HepG2 (cell line): ENCODE measurements around the gene PTPRM.

Experiments used
- ARNT ChIP-seq: fragments of 450-650 bp; IDR thresholded peaks from 2 replicates; pipeline ENCODE4 v1.6.1; 2017
- CBFB ChIP-seq: sonication (generic); formaldehyde crosslinking; IDR thresholded peaks from 2 replicates; pipeline ENCODE4 v1.4.0; 2020; ENCODE audit warnings: missing genetic modification reagents
- CTCF ChIP-seq: sonication (generic); formaldehyde crosslinking; IDR thresholded peaks from 2 replicates; pipeline ENCODE4 v1.5.0; 2020; ENCODE audit warnings: mild to moderate bottlenecking, missing genetic modification reagents, moderate library complexity
- POLR2AphosphoS2 ChIP-seq: IDR thresholded peaks from 2 replicates; pipeline ENCODE4 v1.6.1; 2011; ENCODE audit warnings: low read depth, low read length, improper control_type of control experiment
- RORA ChIP-seq: sonication (generic); formaldehyde crosslinking; IDR thresholded peaks from 2 replicates; pipeline ENCODE4 v1.5.0; 2020; ENCODE audit warnings: mild to moderate bottlenecking, missing genetic modification reagents, moderate library complexity

- TF ChIP-seq CBFB: no peak
- TF ChIP-seq CTCF (CRISPR knock-in tag): no peak
- no peak for TF ChIP-seq ARNT
- no peak for TF ChIP-seq RORA (CRISPR knock-in tag)
- TF ChIP-seq POLR2AphosphoS2: no peak
Observed at GRCh38 chr18:8424481-8424880, 857.4 kb downstream of the PTPRM start.
